Hematopoietic multipotent progenitor cell treated with erythropoietin and hydrocortisone succinate and interleukin-3 and kit ligand, for 6 days (in vitro differentiated cells): Measurements from ENCODE around the gene POLDIP3.

Source experiments
- DNase-seq: peaks from one replicate; pipeline ENCODE4 v3.0.0-alpha.2; 2015

The POLDIP3 gene

DNA sequence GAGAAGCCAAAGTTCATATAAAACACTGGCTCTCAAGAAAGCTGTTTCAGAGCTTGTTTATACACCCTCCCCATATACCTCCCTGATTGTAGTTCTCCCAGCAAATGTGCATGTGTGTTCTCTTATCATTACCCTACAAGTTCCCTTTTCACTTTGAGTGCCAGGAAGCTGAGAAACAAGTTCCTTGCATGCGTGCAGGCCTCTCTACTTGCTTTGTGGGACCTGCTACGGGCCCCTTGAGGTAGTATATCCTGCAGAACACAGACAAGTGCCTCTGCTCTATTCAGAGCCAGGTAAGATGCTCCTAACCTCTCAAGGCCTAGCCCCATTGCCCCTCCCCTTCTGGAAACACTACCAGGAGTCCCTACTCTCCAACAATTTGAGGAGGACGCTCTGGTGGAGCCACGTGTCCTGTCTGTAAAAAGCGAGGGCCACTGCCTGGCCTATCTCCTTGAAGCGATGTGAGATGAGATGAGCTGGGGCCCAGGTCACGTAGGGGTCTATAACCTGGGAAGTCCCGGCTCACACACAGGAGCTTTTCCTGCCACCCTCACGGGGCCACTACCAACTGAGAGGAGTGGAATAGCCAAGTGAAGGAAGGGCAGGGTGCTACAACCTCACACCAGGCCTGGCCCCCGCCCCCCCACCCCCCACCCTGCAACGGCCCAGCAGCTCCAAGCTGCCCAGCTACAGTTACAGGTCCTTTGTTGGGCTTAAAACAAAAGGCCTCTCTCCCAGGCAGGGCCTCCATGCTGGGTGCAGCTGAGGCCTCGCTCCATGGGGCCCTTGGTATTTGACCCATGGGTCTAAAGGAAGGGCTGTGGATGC lies 28.3 kb upstream of the POLDIP3 start:
- peak; percentile 91 for DNase-seq

DNA sequence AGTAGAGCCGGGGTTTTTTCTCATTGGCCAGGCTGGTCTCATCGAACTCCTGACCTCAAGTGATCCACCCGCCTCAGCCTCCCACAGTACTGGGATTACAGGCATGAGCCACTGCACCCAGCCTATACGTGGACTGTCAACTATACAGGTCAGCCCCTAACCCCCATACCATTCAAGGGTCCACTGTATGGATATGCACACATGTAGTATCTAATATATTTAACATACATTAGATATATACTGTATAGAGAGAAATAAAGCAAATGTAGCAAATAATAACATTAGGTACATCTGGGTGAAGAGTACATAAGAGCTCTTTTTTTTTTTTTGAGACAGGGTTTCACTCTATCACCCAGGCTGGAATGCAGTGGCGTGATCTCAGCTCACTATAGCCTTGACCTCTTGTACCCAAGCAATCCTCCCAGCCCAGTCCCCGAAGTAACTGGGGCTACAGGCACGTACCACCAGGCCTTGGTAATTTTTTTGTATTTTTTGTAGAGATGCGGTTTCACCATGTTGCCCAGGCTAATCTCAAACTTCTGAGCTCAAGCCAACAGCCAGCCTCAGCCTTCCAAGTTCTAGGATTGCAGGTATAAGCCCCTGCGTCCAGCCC lies 27.2 kb upstream of the POLDIP3 start:
- no peak for DNase-seq

DNA sequence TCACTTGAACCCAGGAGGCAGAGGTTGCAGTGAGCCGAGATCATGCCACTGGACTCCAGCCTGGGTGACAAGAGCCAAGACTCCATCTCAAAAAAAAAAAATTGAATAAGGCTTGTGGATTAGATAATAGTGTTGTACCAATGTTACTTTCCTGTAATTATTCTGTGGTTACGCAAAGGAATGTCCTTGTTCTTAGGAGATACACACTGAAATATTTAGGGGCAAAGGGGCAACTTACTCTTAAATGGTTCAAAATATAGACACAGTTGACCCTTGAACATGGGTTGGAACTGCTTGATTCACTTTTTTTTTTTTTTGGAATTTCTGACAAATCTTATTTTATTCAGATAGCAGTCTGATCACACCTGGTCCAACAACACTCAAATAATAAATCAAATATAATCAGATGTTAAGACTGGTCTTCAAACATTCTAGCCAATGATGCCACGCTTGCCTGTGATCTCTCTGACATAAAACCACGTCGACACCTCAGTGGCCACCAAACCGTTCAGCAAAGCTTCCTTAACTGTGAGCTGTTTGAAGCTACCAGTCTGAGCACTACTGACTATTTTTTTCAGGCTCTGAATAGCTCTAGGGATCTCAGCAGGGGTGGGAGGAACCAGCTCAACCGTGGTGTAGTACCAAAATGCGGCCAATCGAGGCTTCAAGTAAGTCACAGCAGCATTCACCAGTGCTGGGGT lies 25.0 kb upstream of the POLDIP3 start:
- DNase-seq = no peak

DNA sequence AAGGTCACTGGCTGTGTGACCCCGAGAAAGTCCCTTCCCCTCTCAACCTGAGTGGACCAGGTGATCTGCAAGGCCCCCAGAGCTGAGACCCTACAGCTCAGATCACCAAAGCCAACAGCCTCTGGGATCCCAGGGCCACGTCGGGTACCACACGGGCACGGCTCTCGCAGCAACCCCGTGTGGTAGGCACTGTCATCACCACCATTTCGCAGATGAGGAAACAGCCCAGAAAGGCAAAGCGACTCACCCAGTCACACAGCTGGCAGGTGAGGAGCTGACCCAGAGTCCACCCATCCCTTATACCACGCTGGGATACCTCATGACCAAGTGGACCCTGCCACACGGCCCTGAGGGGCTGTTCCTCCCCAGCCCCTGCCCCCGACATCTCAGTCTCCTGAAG lies 22.9 kb upstream of the POLDIP3 start:
- DNase-seq = no peak

DNA sequence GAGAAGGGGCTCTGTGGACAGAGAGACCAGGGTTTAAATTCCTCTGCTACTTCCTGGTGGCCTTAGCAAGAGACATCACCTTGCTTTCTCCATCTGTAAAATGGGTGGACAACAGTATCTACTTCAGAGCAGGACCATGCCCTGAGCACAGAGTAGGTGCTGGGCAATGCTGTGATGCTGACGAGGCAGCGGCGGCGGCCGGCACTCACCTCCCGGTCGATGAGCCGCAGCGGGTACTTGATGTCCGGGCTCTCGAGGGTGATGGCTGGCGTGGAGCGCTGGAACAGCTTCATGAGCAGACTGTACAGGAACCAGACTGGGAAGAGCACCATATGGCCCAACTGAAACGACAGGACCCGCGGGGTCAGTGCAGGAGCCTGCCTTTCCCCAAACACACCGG lies 21.8 kb upstream of the POLDIP3 start:
- DNase-seq = no peak

DNA sequence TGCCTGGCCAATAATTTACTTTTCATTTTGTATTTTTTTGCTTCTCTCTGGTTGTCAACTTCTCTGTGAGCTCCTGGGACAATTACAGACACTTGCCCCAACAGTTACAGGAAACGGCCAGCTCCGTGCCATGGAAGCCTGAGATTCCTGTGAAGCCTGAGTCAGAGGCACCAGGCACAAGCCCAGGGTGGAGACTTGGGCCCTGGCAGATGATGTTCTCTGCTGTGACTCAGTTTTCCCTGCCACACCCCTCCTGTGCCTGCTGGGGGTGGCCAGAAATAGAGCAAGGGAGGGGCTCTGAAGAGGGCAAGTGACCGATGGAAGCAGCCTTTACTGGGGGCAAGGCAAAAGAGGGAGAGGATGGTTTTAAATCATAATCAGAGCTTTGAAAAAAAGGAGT lies 20.8 kb upstream of the POLDIP3 start:
- DNase-seq = no peak

DNA sequence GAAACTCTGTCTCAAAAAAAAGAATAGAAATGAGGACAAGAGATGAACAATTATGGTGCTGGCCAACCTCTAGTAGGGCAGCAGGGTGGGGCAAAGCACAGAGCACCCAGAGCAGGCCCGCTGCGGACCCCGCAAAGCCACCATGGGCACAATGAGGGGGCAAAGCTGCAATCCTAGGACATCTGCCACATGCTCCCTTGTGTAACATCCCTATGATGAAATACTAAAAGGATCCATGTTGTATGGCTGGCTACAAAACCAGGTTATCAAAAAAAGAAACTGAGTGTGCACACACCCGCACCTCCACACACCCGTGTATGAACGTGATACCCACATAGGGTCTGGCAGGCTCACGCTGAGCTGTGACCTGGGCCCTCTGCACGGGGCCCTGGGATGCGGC lies 18.3 kb upstream of the POLDIP3 start:
- DNase-seq = no peak

DNA sequence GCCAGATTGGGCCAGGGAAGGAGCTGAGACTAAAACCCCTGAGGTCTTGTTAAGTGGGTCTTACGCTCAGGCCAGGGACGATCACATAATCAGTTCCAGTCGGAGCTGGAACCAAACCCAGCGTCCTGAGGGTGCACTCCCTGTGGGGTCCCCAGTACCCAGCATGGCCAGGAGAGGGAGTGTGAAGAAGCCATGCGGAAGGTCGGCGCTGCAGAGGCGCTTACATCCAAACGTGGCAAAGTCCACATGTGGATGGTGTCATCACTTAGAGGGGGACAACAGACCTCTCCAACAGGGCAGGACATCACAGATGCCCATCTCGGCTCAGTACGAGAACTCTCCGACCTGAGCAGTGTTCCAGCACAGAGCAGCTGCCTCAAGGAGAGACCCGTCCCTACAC lies 17.4 kb upstream of the POLDIP3 start:
- peak; percentile 35 for DNase-seq

DNA sequence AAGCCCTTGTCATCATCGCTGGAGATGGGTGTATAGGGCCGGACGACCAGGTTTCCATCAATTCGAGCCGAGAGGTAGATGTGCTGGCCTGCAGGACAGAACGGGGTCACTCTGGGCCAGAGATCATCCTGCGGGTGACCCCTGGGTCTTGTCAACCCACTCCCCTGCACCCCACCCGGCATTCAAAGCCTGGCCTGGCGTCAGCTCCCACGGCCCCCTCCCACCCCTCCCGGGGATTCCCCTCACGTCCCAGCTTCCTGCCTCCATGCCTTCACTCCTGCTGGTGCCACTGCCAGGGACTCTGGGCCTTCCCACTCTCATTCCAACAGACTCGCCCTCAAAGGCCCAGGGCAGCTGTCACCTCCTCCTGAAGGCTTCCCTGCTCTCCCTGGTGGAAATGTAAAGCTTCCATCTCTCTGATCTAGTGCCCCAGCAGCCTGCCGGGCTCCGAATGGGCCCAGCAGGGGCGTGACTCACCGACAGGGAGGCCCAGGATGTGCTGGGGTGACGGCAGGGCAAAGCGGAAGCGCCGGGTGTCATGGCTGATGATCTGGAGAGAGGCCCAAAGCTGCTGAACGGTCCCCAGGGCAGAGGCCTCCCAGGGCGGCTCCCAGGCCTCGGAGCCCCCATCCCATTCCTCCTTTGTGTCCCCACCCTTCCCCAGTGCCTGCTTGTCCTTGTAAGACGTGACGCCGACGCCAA lies 16.4 kb upstream of the POLDIP3 start:
- DNase-seq = no peak

DNA sequence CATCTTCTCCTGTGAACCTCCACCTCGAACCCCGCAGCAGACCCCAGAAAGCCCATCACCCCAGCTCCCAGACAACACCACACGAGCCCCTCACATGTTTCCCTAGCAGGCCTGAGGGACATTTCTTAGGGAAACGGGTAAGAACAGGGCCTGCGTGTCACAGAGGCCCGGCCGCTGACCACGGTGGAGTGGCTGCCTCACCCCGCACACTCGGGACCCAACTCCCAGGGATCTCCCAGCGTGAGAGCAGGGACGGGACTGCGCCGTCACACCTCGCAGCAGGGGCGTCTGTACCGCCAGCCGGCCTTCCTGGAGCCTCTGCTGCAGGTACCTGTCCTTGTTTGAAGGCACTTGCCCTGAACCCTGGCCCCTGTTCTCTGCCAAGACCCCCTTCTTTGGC lies 15.5 kb upstream of the POLDIP3 start:
- no peak for DNase-seq

DNA sequence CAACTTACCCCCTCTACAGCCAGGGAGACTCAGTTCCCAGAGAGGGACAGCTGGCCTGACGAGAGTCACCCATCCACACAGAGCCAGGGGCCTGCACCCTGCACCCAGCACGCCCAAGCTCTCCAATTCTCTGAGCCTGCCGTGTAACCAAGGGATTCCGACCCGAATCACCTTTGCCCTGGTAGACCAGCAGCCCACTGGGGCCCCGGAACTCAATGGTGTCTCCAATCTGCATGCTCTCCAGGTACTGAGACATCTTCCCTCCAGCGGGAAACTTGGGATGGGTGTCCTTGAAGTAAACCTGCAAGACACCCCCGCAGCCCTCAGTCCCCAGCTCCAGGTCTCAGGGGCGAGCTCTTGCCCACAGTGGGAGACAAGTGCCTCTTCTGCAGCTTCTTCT lies 13.3 kb upstream of the POLDIP3 start:
- DNase-seq = no peak

DNA sequence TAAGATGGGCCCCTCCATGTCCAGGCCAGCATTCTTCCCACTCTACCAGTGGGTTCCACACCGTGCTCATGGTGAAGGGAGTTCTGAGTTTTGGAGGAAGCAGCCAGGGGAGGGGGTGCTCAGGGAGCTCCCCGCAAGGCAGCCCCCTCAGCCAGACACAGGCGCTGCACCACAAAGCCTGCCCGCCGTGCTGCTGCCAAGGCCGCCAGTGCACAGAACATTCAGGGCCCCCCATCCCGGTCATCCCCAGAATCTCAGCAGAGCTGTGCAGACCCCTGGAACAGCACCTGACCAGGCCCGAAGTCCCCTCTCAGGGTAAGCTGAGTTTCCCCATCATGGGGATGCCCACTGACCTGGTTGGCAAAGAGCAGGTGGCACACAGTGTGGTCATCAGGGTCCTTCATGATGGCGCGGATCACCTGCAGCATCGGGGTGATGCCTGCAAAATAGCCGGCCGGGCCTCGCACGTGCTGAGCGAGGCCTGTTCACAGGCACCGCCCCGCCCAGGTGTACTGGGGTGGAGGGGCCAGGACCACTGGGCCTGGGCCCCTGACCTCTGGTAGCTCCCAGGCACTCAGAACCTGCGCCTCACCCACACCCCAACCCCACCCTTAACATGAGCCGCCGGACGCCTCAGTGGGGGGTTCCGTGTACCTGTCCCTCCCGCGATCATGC lies 12.4 kb upstream of the POLDIP3 start:
- no peak for DNase-seq

DNA sequence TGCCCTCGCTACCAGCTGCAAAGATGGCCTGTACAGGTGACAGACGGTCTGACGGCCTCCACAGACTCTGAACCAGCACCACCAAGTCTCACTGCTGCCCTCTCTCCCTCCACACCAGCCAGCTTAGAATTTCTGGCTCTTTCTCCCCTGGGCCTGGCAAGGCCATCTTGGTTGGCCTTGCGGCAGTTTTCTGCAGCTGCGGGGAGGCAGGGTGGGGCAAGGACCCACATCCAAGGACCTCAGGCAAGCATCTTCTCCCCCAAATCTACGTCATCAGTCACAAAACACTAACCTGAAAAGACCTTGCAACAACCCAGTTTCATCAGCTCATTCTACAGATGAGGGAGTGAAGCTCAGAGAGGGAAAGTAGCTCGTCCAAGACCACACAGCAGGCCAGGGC lies 11.7 kb upstream of the POLDIP3 start:
- DNase-seq = no peak

DNA sequence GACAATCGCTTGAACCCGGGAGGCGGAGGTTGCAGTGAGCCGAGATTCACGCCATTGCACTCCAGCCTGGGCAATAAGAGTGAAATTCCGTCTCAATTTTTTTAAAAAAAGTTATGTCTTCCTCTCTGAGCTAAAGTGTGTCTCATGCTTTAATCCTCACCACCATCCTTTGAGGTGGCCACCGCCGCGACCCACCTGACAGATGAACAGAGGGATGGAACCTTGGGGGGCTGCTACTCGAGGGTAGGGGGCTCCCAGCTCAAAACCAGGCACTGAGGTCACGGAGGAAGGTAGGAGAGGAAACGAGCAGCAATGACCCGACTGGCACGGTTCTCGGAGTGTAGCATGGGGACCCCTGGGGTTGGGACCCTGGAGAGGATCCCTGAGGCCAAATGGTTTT lies 10.7 kb upstream of the POLDIP3 start:
- no peak for DNase-seq

DNA sequence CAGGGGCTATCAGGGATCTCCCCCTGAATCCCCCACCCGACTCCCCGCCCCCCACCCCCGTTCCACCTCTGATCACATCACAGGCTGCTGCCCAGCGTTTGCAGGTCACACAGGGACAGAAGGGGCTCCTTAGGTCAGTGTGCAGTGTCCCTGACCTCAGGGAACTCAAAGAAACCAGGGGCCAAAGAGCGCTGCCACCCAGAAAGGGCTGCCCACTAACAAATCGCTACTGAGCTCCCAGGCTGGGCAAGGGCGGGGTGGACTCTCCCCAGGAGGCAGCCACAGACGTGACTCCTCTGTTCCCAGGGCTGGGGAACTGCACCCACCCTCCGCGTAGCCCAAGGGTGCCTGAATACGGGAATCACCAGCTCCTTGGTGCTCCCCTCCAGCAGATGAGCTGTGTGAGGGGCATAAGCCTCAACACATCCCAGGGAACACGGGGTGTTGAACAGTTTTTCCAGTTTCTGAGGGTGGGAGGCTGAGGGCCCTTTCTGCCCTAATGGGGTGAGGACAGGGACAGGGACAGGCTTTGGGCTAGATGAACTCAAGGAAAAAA lies 9.9 kb upstream of the POLDIP3 start:
- no peak for DNase-seq

DNA sequence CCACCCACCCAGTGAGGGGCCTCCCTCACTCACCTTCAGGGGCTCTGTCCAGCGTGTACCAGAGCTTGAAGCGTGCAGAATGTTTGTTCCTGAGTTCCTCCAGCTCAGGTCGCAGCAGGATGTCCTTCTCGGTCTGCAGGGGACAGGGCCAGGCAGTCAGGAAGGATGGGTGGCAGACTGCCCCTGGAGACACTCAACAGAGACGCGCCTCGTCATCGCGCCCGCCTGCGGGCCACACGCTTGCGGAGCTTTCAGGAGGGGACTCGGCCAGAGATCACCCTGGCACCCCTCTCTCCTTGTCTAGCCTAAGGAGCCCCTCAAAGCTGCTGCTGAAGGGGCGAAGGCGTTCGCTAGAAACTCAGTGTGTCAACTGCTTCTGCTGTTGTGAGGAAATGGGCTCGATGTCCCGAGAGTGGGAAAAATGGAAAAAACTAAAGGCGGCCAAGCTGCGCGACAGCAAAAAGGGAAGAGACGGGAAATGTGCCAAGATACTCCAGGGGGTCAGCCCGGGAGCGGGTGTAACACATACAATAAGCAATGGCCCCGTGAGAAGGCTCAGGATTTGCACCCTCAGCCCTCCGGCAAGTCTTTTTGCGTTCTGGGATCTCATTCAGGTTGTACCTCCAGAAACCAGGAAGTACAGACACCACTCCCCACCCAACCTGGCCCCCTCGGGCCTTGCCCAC lies 9.2 kb upstream of the POLDIP3 start:
- DNase-seq = no peak

DNA sequence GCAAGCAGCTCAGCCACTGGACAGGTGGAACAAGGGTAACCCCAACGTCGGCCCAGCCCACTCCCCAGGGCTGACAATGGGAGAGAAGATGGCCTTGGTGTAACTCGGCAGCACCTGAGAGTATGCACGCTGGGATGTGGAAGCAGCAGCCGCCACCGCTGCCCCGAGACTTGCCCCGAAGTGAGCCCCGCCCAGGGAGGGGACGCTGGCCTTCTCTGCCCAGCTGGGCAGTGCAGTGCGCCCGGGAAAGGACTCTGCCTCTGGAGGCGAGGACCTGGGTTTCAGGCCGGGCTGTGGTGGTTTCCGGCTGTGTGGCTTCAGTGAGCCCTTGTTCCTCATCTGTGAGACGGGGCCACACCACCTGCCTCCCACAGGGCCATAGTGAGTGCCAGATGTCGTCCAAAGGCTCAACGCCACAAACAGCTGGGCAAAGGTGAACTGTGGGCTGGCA lies 8.6 kb upstream of the POLDIP3 start:
- DNase-seq = no peak

DNA sequence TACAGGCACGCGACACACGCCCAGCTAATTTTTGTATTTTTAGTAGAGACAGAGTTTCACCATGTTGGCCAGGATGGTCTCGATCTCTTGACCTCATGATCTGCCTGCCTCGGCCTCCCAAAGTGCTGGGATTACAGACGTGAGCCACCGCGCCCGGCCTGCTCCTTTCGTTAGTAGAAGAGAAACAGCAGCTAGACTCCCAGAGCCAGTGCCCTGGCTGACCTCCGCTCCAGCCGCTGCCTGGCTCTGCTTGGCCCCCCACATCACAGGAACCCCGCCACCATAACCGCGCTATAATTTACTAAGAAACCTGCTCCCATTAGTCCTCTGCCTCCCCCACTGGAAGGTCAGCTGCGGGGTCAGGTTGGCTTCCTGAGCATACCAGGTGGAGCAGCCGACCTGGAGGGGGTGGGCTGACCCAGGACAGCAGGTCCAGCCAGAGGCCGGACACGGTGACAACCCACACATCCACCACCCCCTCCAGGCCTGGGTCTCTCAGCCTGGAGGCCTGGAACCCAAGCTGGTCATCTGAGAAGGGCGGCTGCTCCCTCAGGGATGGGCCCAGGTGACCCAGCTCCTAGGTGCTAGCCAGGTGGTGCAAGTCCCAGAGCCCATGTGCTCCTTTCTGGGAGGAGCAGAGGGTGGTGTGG lies 7.5 kb upstream of the POLDIP3 start:
- no peak for DNase-seq

DNA sequence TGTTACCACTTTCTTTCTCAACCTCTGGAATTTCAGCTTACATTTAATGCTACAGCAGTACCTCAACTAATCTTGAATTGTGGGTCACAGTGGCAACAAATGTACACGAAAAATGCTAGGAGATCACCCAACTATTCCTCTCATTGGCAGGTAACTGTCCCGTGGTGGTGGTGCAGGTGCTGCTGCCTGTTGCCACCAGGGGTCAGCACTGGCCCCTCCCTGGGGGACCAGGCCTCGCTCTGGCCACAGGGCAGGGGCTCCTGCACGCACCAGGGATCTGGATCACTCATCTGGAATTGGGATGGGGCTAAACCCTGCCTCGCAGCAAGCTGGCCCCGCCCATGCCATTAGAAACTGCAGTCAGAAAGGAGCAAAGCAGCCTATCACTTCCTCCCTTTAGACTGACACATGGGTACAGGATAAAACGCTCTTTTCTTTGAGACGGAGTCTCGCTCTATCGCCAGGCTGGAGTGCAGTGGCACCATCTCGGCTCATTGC lies 6.9 kb upstream of the POLDIP3 start:
- DNase-seq = peak; percentile 77

DNA sequence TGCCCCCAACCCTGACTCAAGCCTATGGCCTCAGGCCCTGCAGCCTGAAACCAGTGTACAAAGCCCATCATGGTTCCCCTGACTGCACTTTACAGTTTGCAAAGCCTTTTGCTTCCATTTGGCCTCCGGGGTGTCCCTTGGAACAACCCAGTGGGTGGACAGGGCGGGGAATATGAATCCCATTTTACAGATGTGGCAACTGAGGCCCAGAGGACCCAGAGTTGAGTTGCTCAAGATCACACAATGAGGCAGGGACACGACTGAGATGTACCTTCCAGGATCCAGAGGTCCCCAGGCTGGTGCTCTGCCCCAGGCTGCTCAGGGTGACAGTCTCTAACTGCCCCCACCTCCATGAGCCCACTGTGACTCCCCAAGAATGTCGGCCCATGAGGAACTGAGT lies 5.4 kb upstream of the POLDIP3 start:
- no peak for DNase-seq
